Measurements from ENCODE around the gene BDP1.
A peak's percentile ranks its signal among the peaks of the same experiment; 100 is the strongest.
"Not testable (repeated sequence)": the region's sequence is repeated elsewhere in the genome, so short reads cannot be mapped to it uniquely, and the experiment has no call there.

BDP1 gene

DNA sequence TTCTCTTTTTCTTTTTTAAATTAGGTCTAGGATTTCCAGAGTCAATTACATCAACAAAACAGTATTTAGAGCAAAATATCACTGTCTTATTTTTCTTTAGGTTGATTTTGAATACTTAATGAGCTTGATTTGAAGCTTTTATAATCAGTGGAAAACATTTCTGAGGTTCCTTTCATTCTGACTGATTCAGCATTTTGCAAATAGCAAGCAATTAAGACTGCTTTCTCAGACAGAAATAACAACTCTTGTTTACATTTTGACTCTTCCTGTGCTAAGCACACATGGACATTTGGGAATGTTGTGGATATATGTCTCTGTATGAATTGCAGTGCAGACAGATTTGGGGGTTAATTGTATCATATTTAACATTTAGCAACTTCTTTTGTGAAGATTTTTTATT lies 109.4 kb downstream of the BDP1 start:
- DNase-seq (ENCODE audit: low spot score) = no peak

- DNase-seq (ENCODE audit: low spot score) = no peak
Observed at GRCh38 chr5:71569748-71570509, 114.5 kb downstream of the BDP1 start.

DNA sequence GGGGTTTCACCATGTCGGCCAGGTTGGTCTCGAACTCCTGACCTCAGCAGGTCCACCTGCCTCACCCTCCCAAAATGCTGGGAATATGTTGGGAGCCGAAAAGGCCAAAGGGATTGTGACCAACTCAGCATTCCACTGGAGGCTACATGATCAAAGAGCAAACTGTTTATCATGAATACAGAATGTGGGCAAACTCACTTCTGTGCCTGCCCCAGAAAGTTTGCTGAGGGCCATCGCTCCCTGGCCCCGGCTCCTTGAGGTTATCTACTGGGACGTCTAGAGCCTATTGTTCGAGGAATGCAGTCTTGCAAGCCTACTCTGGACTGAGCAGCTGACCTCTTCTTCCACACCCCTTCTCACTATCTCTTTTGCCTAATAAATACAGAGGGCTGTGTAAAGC lies 116.4 kb downstream of the BDP1 start:
- DNase-seq (ENCODE audit: low spot score) = not testable (repeated sequence)

- no peak for DNase-seq (ENCODE audit: low spot score)
Observed at GRCh38 chr5:71573591-71573990, 118.1 kb downstream of the BDP1 start.

DNA sequence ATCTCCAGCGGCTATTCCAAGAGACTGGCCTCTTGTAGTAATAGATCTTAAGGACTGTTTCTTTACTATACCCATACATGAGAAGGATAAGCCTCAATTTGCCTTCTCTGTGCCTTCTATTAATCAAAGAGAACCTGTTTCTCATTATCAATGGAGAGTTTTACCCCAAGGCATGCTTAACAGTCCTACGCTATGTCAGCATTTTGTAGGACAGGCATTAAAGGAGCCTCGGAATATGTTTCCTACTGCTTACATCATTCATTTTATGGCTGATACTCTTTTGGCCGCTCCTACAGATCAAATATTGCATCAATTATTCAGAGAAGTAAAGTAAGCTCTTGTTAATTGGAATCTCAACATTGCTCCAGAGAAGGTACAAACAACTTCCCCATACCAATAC lies 120.1 kb downstream of the BDP1 start:
- not testable (repeated sequence) for DNase-seq (ENCODE audit: low spot score)

DNA sequence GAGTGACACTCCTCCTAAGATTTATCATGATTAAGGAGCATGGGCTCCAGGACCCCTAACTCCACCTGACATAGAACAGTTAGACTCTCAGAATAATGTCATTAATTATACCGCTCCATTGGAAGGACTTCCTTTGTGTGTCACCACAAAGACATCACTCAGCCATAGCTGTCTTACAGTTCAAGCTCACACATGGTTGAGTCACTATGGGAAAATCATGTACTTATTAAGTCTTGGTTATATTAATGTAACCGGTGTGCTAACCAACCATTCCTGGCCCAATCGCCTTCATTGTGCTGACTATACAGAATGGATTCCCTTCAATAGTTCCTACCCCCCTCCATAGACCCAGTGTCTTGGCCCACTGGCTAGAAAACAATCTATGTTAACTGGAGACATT lies 120.8 kb downstream of the BDP1 start:
- no peak for DNase-seq (ENCODE audit: low spot score)

DNA sequence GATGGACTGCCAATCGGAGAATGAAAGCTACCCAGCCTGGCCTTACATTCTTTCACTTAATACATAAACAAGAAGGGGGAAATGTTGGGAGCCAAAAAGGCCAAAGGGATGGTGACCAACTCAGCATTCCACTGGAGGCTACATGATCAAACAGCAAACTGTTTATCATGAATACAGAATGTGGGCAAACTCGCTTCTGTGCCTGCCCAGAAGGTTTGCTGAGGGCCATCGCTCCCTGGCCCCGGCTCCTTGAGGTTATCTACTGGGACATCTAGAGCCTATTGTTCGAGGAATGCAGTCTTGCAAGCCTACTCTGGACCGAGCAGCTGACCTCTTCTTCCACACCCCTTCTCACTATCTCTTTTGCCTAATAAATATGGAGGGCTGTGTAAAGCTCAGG lies 122.4 kb downstream of the BDP1 start:
- not testable (repeated sequence) for DNase-seq (ENCODE audit: low spot score)

DNA sequence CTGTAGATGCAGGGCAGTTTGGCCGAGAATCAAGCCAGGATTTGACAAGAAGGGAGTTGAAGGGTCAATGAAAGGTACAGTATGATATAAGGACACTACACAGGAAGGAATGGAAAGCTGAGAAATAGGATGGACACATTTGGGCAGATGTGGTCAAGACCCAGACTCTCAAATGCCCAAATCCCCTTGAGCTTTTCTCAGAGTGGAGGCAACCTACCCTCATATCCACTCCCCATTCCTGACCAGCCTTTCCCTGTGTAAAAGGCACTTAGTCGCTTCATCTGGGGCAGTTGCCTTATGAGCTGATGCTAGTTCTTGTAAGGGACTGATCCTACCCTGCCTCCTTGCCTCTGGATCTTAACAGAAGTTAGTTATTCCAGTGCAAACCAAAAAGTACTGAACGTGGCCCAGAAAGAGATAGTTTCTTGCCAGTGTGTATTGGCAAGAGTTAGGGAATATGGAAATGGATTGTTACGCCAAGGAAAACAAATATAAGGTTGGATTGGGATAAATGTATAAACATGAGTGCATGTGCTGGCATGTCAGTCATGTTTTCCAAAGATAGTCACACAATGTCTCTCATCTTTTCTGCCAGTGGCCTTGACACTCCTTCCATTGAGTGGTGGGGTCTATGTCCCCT lies 127.6 kb downstream of the BDP1 start:
- no peak for DNase-seq (ENCODE audit: low spot score)

DNA sequence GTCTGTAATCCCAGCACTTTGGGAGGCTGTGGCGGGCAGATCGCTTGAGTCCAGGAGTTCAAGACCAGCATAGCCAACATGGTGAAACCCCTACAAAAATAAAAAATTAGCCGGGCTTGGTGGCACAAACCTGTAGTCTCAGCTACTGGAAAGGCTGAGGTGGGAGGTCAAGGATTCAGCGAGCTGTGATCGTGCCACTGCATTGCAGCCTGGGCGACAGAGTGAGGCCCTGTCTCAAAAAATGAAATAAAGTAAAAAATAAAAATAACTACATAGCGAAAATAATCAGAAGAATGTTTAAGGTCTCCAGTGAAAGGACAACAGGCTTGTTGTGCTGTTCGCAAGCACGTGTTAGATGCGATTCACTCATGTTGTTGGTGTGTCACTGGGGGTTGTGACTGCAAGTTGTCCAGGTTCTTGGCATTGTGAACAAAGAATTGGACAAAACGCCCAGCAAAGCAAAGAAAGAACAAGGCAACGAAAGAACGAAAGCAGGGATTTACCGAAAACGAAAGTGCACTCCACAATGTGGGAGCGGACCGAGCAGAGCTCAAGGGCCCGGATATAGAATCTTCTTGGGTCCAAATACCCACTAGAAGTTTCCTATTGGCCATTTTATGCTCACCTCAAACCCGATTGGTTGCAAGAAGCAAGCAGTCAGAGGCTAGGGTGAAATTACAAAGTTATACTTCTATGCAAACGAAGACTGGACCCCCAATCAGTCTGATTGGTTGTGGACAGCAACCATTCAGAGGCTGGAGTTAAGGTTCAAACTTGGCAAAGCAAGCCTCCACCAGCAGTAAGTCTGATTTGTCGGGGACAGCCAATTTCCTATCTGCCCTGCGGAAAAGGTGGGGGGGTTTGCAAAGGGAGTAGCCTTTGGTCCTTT lies 130.8 kb downstream of the BDP1 start:
- no peak for DNase-seq (ENCODE audit: low spot score)

- DNase-seq (ENCODE audit: low spot score) = peak; percentile 96
Observed at GRCh38 chr5:71586941-71587765, 131.7 kb downstream of the BDP1 start, which contains the start of gene MCCC2. Gene MCCC2, plus strand, starts transcription at chr5:71587340. Its CDS starts 86 bp downstream, at chr5:71587426.

DNA sequence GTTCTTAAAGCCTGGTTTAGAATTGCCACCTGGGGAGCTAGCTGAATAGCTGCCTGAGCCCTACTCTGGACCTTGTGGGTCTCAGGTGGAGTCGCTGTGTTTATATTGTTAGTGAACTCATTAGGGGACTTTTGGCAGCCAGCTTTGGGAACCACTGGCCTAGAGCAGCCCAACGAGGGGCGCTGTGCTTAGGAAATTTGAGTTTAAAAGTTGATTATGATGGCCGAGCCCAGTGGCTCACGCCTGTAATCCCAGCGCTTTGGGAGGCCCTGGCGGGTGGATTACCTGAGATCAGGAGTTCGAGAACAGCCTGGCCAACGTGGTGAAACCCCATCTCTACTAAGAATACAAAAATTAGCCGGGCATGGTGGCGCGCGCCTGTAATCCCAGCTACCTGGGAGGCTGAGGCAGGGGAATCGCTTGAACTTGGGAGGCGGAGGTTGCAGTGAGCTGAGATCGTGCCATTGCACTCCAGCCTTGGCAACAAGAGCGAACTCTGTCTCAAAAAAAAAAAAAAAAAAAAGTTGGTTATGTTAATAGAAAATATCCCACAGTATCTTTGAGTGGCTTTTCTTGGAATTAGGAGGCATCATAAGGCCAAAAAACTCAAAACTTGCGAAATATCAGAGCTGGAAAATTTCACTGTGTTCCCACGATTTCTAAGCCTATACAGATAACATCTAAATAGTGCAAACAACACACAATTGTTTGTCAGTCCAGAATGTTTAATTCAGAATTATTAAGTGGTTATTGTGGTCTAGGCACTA lies 132.5 kb downstream of the BDP1 start:
- DNase-seq (ENCODE audit: low spot score) = no peak

GRCh38 chr5:71588533-71588885 lies 133.1 kb downstream of the BDP1 start:
- no peak for DNase-seq (ENCODE audit: low spot score)

- no peak for DNase-seq (ENCODE audit: low spot score)
Observed at GRCh38 chr5:71589903-71590302, 134.5 kb downstream of the BDP1 start.

GRCh38 chr5:71591100-71591499 lies 135.6 kb downstream of the BDP1 start:
- no peak for DNase-seq (ENCODE audit: low spot score)

GRCh38 chr5:71596169-71596568 lies 140.7 kb downstream of the BDP1 start:
- no peak for DNase-seq (ENCODE audit: low spot score)

GRCh38 chr5:71597001-71597400 lies 141.6 kb downstream of the BDP1 start:
- DNase-seq (ENCODE audit: low spot score) = no peak

DNA sequence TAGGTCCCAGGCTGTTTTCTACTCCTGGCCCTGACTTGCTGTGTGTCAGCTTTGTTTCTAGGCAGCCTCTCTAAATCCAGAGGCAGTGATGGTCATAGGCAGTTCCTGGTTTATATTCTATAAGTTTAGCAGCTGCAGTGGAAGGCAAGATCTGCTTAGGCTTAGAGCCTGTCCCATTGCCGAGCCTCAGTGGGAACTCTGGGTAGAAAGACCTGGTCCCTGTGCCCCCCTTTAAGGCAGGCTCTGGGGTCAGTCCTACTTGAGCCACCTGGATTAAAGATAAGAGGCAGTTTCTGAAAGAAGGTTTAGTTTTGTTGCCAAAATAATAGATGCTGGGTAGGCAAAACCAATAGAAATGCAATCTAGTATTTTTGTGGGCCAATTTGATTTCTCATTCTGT lies 145.3 kb downstream of the BDP1 start:
- no peak for DNase-seq (ENCODE audit: low spot score)

- peak; percentile 38 for DNase-seq (ENCODE audit: low spot score)
Observed at GRCh38 chr5:71601222-71602026, 146.0 kb downstream of the BDP1 start.

- not testable (repeated sequence) for DNase-seq (ENCODE audit: low spot score)
Observed at GRCh38 chr5:71609916-71610315, 154.5 kb downstream of the BDP1 start.

DNA sequence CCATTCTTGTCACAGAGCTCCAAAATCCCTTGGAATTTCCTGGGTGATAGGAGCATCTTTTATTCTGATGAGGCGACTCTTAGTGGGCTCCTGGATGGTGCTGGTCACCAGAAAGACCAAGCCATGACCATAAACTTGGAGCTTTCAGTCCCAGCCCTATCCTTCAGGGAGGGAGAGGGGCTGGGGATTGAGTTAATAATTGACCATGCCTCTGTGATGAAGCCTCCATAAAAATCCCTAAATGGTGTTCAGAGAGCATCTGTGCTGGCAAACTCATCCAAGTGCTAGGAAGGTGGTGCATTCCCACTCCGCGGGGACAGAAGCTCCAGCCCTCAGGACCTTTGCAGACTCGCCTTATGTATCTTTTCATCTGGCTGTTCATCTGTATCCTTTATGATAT lies 160.4 kb downstream of the BDP1 start:
- no peak for DNase-seq (ENCODE audit: low spot score)
